ENCODE measurements around the gene SHMT2.

GRCh38 chr12:57180321-57180989 is 49.1 kb upstream of the SHMT2 start:
- TF ChIP-seq CTCF (IDR thresholded peaks at IDR 0.05 in 4 of 5, conservative IDR thresholded peaks at IDR 0.05 in 1 of 5): no peak
- no peak for TF ChIP-seq POLR2A (IDR thresholded peaks at IDR 0.05)

Data from gastrocnemius medialis (tissue), 4 donors.